ENCODE measurements around the gene MYOM1.

GRCh38 chr18:3067722-3068121 lies 152.0 kb downstream of the MYOM1 start:
- TF ChIP-seq, protein P1, sequence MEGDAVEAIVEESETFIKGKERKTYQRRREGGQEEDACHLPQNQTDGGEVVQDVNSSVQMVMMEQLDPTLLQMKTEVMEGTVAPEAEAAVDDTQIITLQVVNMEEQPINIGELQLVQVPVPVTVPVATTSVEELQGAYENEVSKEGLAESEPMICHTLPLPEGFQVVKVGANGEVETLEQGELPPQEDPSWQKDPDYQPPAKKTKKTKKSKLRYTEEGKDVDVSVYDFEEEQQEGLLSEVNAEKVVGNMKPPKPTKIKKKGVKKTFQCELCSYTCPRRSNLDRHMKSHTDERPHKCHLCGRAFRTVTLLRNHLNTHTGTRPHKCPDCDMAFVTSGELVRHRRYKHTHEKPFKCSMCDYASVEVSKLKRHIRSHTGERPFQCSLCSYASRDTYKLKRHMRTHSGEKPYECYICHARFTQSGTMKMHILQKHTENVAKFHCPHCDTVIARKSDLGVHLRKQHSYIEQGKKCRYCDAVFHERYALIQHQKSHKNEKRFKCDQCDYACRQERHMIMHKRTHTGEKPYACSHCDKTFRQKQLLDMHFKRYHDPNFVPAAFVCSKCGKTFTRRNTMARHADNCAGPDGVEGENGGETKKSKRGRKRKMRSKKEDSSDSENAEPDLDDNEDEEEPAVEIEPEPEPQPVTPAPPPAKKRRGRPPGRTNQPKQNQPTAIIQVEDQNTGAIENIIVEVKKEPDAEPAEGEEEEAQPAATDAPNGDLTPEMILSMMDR (IDR thresholded peaks at IDR 0.05) = no peak
- TF ChIP-seq POLR2A (IDR thresholded peaks at IDR 0.05) (no peak), POLR2AphosphoS5 (IDR thresholded peaks at IDR 0.05) (no peak)
